ENCODE measurements around the gene FXYD1. TPM values are rescaled to one million over a fixed set of nuclear protein-coding genes. Genes with fewer than 3 reads are reported as not detected.

The FXYD1 gene
- total RNA-seq, 1 experiment from 2014 or later = not detected

- Histone ChIP-seq H3K36me3 (no peaks in the 10 kb centered on the region), H3K4me1 (no peaks in the 10 kb centered on the region), H3K9me3 (replicated peaks) (no peaks in the 10 kb centered on the region), H3K27ac (no peak overlapping the region), H3K27me3 (peaks cover 6% of the 10 kb centered on the region), H3K4me3 (no peak overlapping the region)
- DNase-seq = no peak
These were observed 22.4 kb upstream of the FXYD1 start for GRCh38 chr19:35116072-35116801.

DNA sequence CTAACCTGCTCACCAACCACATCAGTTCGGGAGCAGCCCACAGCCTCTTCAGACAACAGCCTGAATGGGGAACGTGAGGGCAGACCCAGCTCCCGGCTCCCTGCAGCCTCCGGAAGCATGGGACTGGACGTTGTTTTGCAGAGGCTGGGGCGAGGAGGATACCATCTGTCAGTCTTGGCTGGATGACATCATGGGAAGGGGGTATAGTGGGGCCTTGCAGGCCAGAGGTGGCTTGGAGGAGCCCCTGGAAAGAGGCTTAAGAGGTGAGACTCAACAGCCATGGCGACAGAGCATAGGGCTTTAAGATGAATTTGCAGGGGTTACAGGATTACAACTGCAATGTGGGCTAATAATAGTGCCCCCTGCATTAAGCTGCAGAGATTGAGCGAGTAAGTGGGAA, 21.5 kb upstream of the FXYD1 start:
- no peaks in the 10 kb centered on the region for H3K9me3 ChIP-seq (replicated peaks)
- DNase-seq = no peak
- H3K4me3 ChIP-seq = no peak overlapping the region
- H3K27me3 ChIP-seq = peaks cover 11% of the 10 kb centered on the region
- H3K36me3 ChIP-seq = no peaks in the 10 kb centered on the region
- H3K27ac ChIP-seq = no peak overlapping the region
- H3K4me1 ChIP-seq = no peaks in the 10 kb centered on the region

- H3K27me3 ChIP-seq = peaks cover 11% of the 10 kb centered on the region
- H3K4me1 ChIP-seq = no peaks in the 10 kb centered on the region
- no peak for DNase-seq
- no peaks in the 10 kb centered on the region for H3K36me3 ChIP-seq
- no peak overlapping the region for H3K27ac ChIP-seq
- H3K4me3 ChIP-seq = no peak overlapping the region
- H3K9me3 ChIP-seq (replicated peaks) = no peaks in the 10 kb centered on the region
These were observed 20.8 kb upstream of the FXYD1 start for GRCh38 chr19:35117799-35118198.

DNA sequence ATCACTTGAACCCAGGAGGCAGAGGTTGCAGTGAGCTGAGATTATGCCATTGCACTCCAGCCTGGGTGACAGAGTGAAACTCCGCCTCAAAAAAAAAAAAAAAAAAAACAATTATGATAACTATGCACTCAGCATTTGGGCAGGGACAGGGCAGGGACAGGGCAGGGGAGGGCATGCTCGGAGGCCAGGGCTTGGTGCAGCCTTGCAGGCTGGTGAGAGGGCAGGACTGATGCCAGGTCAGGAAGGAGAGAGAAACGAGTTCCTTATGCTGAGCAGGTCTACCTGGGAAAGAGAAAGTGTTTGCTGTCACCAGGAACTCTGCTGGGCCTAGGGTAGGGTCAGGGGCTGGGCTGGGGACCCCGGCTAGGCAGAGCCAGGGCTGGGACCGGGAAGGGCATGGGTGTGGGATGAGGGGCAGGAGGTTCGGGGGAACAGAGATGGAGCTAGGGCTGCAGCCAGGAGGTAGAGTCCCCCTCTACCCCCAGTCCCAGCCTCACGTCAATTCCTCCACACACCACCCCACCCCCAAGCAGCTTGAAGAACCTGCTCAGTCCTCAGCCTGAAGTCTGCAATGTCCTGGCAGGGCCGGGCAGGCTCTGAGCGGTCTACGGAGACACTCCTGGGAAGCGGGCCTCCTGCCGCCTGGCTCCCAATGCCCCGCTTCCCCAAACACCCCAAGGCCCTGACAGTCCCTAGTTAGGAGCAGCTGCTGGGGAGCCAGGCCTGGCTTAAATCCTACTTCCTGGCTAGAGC, 20.2 kb upstream of the FXYD1 start:
- Histone ChIP-seq H3K27ac (no peak overlapping the region), H3K9me3 (replicated peaks) (no peaks in the 10 kb centered on the region), H3K36me3 (no peaks in the 10 kb centered on the region), H3K27me3 (peaks cover 11% of the 10 kb centered on the region), H3K4me1 (no peaks in the 10 kb centered on the region), H3K4me3 (no peak overlapping the region)
- DNase-seq = no peak

DNA sequence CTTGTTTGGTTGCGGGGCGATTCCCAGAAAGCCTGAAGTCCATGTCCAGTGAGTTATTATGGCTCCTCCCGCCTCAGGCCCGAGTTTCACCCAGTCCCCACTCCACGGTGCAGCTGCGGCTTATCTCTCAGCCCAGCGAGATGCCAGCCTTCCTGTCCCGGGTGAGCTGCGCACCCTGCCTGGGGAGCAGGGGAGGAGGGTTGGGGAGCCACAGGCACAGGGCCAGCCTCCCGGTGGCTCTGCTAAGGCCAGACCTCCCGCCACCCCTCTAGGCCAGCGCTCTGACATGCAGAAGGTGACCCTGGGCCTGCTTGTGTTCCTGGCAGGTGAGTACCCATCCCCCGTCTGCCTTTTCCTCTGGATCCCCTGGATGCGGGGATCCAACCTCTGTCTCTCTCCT, 19.5 kb upstream of the FXYD1 start:
- no peaks in the 10 kb centered on the region for H3K9me3 ChIP-seq (replicated peaks)
- no peaks in the 10 kb centered on the region for H3K36me3 ChIP-seq
- no peaks in the 10 kb centered on the region for H3K4me1 ChIP-seq
- no peak for DNase-seq
- H3K27me3 ChIP-seq = peaks cover 11% of the 10 kb centered on the region
- no peak overlapping the region for H3K27ac ChIP-seq
- no peak overlapping the region for H3K4me3 ChIP-seq

DNA sequence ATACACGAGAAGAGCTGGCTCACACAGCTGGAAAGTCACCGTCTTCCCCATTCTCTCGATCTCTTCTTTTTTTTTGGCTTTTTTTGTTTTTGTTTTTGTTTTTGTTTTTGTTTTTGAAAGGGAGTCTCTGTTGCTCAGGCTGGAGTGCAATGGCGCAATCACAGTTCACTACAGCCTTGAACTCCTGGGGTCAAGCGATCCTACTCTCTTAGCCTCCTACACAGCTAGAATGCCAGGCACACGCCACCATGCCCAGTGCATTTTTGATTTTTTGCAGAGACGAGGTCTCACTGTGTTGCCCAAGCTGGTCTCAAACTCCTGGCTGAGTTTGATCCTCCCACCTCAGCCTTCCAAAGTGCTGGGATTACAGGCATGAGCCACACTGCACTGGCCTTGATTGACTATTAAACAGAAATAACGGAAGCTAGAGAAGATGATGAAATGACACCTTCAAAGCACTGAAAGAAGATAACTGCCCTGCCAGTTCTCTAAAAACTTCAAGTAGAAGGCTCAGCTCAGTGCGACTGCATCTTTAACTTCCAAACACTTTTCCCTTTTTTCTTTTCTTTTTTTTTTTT, 19.0 kb upstream of the FXYD1 start:
- Histone ChIP-seq H3K9me3 (replicated peaks) (no peaks in the 10 kb centered on the region), H3K4me1 (no peaks in the 10 kb centered on the region), H3K27ac (no peak overlapping the region), H3K4me3 (no peak overlapping the region), H3K36me3 (no peaks in the 10 kb centered on the region), H3K27me3 (peaks cover 11% of the 10 kb centered on the region)
- no peak for DNase-seq

GRCh38 chr19:35120492-35120891, 18.1 kb upstream of the FXYD1 start:
- peak; percentile 50 to 62 for DNase-seq
- H3K9me3 ChIP-seq (replicated peaks) = no peaks in the 10 kb centered on the region
- no peaks in the 10 kb centered on the region for H3K4me1 ChIP-seq
- peaks cover 11% of the 10 kb centered on the region for H3K27me3 ChIP-seq
- no peaks in the 10 kb centered on the region for H3K36me3 ChIP-seq
- H3K27ac ChIP-seq = no peak overlapping the region
- no peak overlapping the region for H3K4me3 ChIP-seq

DNA sequence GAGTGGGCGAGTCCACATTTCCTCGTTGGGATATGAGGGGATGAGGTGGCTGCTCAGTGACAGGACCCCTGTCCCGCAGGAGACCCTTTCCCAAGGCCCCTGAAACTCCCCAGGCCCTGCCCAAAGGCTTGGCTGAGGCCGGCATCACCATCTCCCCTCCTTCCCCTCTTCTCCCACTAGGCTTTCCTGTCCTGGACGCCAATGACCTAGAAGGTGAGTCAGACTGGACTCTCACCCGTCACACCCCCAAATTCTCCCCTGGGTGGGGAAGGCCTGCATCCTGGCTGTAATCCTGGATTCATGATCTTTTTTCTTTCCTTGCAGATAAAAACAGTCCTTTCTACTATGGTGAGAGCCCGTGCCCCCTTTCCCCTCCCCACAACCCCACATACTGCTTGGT, 17.7 kb upstream of the FXYD1 start:
- no peak for DNase-seq
- no peak overlapping the region for H3K27ac ChIP-seq
- H3K4me3 ChIP-seq = no peak overlapping the region
- peaks cover 11% of the 10 kb centered on the region for H3K27me3 ChIP-seq
- H3K36me3 ChIP-seq = no peaks in the 10 kb centered on the region
- no peaks in the 10 kb centered on the region for H3K4me1 ChIP-seq
- no peaks in the 10 kb centered on the region for H3K9me3 ChIP-seq (replicated peaks)

DNA sequence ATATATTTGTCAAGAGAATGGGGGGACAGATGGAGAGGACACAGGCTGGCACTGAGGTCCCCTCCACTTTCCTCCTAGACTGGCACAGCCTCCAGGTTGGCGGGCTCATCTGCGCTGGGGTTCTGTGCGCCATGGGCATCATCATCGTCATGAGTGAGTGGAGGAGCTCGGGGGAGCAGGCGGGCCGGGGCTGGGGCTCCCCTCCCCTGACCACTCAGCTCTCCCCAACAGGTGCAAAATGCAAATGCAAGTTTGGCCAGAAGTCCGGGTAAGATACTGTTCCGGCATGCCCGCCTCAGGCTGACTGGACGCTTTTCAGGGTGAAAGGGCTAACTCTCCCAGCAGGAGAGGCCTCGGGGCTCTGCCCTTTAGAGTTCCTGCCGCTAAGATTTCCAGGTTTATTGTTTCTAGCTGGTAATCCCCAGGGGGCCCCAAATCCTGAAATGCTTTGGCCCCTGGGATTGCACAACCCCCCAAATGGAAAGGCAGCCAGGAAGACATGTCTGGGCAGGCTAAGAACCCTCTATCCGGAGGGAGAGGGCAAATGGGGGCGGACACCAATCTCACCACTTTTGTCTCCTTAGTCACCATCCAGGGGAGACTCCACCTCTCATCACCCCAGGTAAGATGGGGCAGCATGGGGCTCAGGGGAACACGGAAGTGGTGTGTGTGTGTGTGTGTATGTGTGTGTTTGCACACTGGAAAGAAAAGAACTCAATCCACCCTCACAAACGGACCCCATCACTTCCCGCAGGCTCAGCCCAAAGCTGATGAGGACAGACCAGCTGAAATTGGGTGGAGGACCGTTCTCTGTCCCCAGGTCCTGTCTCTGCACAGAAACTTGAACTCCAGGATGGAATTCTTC, 15.7 kb upstream of the FXYD1 start:
- Histone ChIP-seq H3K36me3 (no peaks in the 10 kb centered on the region), H3K9me3 (replicated peaks) (no peaks in the 10 kb centered on the region), H3K27ac (no peak overlapping the region), H3K4me1 (no peaks in the 10 kb centered on the region), H3K4me3 (no peak overlapping the region), H3K27me3 (peaks cover 11% of the 10 kb centered on the region)
- no peak for DNase-seq

GRCh38 chr19:35123573-35123972, 15.1 kb upstream of the FXYD1 start:
- Histone ChIP-seq H3K36me3 (no peaks in the 10 kb centered on the region), H3K27me3 (peaks cover 13% of the 10 kb centered on the region), H3K4me1 (no peaks in the 10 kb centered on the region), H3K9me3 (replicated peaks) (no peaks in the 10 kb centered on the region), H3K4me3 (no peak overlapping the region), H3K27ac (no peak overlapping the region)
- DNase-seq = no peak

DNA sequence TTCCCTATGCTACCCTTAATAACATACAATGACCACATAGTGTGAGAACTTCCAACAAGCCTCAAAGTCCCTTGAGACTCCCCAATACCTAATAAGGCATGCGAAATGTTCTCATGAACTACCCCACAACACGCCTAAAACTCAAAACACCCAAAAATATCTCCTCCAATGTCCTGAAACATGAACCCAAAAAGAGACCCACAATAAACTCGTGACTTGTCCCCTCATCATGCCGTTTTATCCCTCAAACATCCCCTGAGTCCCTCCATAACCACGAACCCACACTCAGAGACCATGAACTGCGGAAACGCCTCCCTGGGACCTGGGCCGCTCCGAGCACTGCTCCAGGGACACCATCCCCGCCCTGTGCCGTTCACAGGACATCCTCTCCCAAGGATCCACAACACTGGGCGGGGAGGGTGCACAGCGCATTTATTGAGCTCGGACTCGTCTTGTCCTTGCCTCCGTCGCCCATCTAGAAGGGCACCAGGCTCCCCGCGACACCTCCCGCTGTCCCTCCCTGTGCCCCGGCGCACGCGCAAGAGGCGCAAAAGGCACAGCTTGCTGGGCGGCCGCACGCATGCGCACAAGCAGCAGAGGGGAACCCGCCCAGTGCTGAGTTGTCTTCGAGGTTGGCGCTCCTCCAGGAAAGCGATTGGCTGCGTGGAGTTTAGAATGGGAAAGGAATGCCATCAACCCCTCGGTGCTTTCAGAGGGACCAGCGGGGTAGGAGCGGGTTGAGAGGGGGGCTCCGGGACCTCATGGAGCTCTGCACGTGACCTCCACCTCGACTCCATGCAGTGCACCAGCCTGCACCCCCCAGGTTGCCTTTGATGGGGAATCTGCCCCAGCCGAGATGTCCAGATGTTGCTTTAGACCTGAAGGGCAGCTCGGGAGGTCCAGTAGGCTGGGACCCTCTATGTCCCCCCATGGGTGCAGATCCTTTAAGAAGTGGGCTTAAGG, 14.2 kb upstream of the FXYD1 start:
- no peak overlapping the region for H3K4me3 ChIP-seq
- peak in 1 of 2 experiments; percentile 26 for DNase-seq
- H3K27ac ChIP-seq = no peak overlapping the region

GRCh38 chr19:35125270-35125717, 13.3 kb upstream of the FXYD1 start:
- no peaks in the 10 kb centered on the region for H3K4me1 ChIP-seq
- no peaks in the 10 kb centered on the region for H3K36me3 ChIP-seq
- H3K27me3 ChIP-seq = peaks cover 13% of the 10 kb centered on the region
- no peak overlapping the region for H3K4me3 ChIP-seq
- no peak for DNase-seq
- H3K27ac ChIP-seq = no peak overlapping the region
- H3K9me3 ChIP-seq (replicated peaks) = no peaks in the 10 kb centered on the region

More for the DNA sequence above, 14.2 kb upstream of the FXYD1 start:
- no peaks in the 10 kb centered on the region for H3K36me3 ChIP-seq
- no peaks in the 10 kb centered on the region for H3K9me3 ChIP-seq (replicated peaks)
- H3K27me3 ChIP-seq = peaks cover 13% of the 10 kb centered on the region
- H3K4me1 ChIP-seq = no peaks in the 10 kb centered on the region

DNA sequence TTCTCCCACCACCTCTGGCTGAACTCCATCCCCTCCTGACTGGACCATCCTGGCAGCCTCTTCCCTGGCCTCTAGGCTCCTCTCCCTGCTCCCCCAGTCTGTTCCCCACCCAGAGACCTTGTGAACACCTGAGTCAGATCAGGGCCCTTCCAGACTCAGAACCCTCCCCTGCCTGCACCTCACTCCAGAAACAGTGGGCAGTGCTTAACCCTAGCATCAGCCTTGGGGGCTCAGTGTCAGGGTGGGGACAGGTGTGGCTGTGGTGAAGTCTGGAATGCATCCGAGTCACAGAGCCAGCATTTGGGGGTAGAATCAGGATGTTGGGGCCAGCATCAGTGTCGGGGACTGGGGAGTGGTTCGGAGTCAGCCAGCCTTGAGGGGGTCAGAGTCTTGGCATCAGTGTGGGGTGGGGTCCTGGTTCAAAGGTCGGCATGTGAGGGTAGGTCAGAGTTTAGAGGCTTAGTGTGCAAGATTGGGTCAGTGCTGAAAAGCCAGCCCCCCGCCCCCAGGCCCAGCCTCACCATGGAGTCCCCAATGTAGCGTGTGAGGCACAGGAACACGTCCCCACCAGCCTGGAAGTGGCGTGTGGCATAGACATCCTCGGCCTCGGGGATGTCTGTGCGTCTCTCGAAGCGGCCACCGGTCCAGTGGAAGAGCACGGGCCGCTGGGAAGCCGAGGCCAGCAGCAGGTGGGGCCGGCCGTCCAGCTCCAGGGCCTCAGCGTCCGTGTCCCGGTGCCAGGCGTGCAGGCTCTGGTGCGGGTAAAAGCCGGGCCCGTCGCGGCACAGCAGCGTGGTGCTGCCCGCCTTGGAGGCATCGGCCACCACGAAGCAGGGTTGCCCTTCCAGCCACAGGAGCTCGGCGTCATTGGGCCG, 12.6 kb upstream of the FXYD1 start:
- Histone ChIP-seq H3K27ac (no peak overlapping the region), H3K4me3 (no peak overlapping the region), H3K4me1 (no peaks in the 10 kb centered on the region), H3K27me3 (peaks cover 13% of the 10 kb centered on the region), H3K9me3 (replicated peaks) (no peaks in the 10 kb centered on the region), H3K36me3 (no peaks in the 10 kb centered on the region)
- no peak for DNase-seq
